ENCODE data around the gene KEAP1.

The KEAP1 gene

GRCh38 chr19:10439588-10439987 lies 63.6 kb downstream of the KEAP1 start:
- no peak for DNase-seq
